T-helper 1 cell treated with Interleukin-12 subunit alpha and Interleukin-12 subunit beta and Interleukin-4 antibody, amounts not matched to agents 30 μg/mL and 1 μg/mL, for 36 hours (primary cell): ENCODE measurements around the gene POLR2H.

Experiments used
- H3K27ac Mint-ChIP-seq: one replicate; pipeline ENCODE4 v1.8.0; 2021; ENCODE audit warnings: mild to moderate bottlenecking, mixed read lengths
- H3K27me3 Mint-ChIP-seq: one replicate; pipeline ENCODE4 v1.8.0; 2021; ENCODE audit warnings: low read depth, mixed read lengths
- H3K36me3 Mint-ChIP-seq: one replicate; pipeline ENCODE4 v1.8.0; 2021; ENCODE audit warnings: low read depth, mixed read lengths
- H3K4me1 Mint-ChIP-seq: one replicate; pipeline ENCODE4 v1.8.0; 2021; ENCODE audit warnings: low read depth, mixed read lengths
- H3K4me3 Mint-ChIP-seq: one replicate; pipeline ENCODE4 v1.8.0; 2021; ENCODE audit warnings: mild to moderate bottlenecking, moderate library complexity, mixed read lengths
- H3K9me3 Mint-ChIP-seq: one replicate; pipeline ENCODE4 v1.8.0; 2021; ENCODE audit warnings: mixed read lengths

POLR2H gene

DNA sequence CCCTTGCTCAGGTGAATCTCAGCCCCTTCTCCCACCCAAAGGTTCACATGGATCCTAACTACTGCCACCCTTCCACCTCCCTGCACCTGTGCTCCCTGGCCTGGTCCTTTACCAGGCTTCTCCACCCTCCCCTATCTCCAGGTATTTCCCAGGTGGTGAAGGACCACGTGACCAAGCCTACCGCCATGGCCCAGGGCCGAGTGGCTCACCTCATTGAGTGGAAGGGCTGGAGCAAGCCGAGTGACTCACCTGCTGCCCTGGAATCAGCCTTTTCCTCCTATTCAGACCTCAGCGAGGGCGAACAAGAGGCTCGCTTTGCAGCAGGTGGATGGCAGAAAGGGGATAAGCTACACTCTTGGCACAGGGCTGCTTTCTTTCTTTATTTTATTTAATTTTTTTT, 19.6 kb upstream of the POLR2H start:
- H3K4me1 Mint-ChIP-seq = peaks cover 16% of the 10 kb centered on the region
- H3K27me3 Mint-ChIP-seq = peaks cover 6% of the 10 kb centered on the region
- H3K27ac Mint-ChIP-seq = no peak overlapping the region
- H3K4me3 Mint-ChIP-seq = no peak overlapping the region
- H3K9me3 Mint-ChIP-seq = no peaks in the 10 kb centered on the region
- peaks cover 5% of the 10 kb centered on the region for H3K36me3 Mint-ChIP-seq

DNA sequence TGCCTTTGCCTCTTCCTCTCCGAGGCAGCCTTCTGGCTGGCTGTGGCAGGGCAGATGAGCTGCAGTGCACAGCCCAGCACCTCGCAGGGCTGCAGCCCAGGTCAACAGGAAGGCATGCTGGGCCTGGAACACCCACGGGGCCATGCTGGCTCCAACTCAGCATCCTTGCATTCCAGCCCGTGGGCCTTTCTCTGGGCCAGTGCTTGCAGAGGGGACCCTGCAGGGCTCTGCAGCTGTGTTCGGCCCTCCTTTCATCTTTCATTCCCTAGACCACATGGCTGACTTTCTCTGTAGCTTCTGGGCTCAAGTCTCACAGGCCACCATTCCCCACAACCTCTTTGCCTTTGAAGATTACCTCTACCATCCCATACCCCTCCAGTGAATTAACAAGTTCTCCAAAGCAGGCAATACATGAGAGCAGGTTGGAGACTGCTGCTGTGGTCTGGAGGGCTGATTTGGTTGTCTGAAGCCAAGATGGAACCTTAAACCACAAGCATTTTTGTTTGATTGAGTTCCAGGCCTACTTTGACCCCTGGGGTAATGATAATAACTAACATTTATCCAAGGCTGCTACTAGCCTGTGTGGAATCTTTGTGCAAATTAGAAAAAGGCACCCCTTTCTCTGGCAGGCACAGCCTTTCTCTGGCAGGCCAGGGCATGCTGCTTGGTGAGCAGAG, 18.2 kb upstream of the POLR2H start:
- Mint-ChIP-seq H3K4me1 (peaks cover 10% of the 10 kb centered on the region), H3K4me3 (no peak overlapping the region), H3K36me3 (no peaks in the 10 kb centered on the region), H3K27ac (no peak overlapping the region), H3K27me3 (no peaks in the 10 kb centered on the region), H3K9me3 (no peaks in the 10 kb centered on the region)

GRCh38 chr3:184344579-184345316, 16.8 kb upstream of the POLR2H start:
- peaks cover 6% of the 10 kb centered on the region for H3K4me1 Mint-ChIP-seq
- no peak overlapping the region for H3K4me3 Mint-ChIP-seq
- no peaks in the 10 kb centered on the region for H3K9me3 Mint-ChIP-seq
- H3K36me3 Mint-ChIP-seq = no peaks in the 10 kb centered on the region
- no peak overlapping the region for H3K27ac Mint-ChIP-seq
- H3K27me3 Mint-ChIP-seq = no peaks in the 10 kb centered on the region

- Mint-ChIP-seq H3K27ac (no peak overlapping the region), H3K4me3 (no peak overlapping the region), H3K36me3 (no peaks in the 10 kb centered on the region), H3K4me1 (peaks cover 5% of the 10 kb centered on the region), H3K9me3 (no peaks in the 10 kb centered on the region), H3K27me3 (no peaks in the 10 kb centered on the region)
Observed at GRCh38 chr3:184345317-184346144, 16.0 kb upstream of the POLR2H start.

DNA sequence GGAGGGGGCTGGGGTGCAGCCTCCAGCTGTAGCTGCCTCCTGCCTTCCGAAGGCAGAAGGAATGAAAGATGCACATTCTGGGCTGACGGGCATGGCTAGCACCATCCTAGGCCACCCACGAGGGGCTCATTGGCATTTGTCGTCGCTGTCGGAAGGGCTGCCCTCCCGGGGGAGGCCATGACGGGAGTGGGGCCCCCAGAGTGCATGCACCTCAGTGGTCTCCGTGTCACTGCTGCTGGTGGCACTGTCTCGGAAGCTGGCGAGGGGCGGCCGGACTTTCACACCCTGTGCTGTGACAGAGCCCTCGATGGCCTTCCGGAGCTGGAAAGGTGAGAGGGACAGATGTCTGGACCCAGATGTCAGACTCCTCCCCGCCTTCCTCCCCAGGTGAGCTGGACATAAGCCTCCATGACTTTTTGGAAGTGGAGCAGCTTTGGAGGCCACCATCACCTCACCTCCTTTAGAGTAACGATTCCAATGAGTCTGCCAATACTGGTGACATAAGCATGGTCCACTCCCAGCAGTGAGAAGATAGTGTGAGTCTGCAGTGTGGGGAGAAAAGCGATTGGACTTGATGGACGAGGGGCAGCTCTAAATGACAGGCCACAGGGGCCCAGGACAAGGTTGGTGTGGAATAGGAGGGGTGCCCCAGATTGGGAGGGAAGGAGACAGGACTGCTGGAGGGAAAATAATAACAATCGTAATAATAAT, 14.9 kb upstream of the POLR2H start:
- no peaks in the 10 kb centered on the region for H3K4me1 Mint-ChIP-seq
- no peaks in the 10 kb centered on the region for H3K9me3 Mint-ChIP-seq
- no peaks in the 10 kb centered on the region for H3K36me3 Mint-ChIP-seq
- no peaks in the 10 kb centered on the region for H3K27me3 Mint-ChIP-seq
- no peak overlapping the region for H3K27ac Mint-ChIP-seq
- H3K4me3 Mint-ChIP-seq = no peak overlapping the region

DNA sequence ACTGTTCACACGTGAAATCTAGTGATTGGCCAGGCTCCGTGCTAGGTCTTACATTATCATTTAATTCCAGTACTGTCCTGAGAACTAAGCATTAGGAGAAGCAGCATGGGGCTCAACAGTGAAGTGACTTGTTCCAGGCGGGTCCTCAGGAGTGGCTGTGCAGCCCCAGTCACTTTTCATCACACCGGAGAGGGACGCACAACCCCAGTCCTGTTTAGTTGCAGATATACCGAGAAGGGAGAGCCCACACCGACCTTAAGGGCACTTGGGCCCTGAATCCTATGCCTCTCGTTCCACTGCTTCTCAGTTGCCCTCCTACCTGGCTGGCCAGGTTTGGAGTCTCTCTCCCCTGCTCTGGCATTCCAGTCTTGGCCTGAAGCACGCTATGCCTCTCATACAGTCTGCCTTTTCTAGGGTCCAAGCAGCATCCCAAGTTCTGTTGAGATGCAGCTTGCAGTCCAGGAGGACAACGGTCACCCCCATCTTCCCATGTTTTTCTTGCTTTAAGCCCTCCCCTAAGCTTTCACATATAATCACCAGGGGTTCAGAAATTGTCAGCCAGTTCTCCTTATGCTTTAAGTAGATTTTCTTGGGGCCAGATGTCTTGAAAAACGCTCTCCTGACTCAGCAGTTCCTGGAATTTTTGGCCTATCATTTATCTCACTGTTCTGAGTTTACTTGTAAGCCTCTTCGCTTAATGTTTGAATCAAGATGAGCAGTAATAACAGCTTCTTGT, 14.0 kb upstream of the POLR2H start:
- no peaks in the 10 kb centered on the region for H3K27me3 Mint-ChIP-seq

DNA sequence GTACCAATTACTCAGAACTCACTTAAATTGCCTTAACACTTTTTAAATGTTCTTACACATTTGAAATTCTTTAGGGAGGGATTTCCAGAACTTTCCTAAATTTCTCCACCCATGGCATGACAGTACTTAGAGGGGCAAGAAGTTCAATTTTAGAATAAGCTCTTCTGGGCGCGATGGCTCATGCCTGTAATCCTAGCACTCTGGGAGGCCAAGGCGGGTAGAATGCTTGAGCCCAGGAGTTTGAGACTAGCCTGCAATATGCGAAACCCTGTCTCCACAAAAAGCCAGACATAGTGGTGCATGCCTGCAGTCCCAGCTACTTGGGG, 13.5 kb upstream of the POLR2H start:
- Mint-ChIP-seq H3K4me3 (no peak overlapping the region), H3K27me3 (no peaks in the 10 kb centered on the region), H3K4me1 (no peaks in the 10 kb centered on the region), H3K27ac (no peak overlapping the region), H3K36me3 (no peaks in the 10 kb centered on the region), H3K9me3 (no peaks in the 10 kb centered on the region)

More for the DNA sequence above, 14.0 kb upstream of the POLR2H start:
- Mint-ChIP-seq H3K36me3 (no peaks in the 10 kb centered on the region), H3K9me3 (no peaks in the 10 kb centered on the region), H3K27ac (no peak overlapping the region), H3K4me1 (no peaks in the 10 kb centered on the region), H3K4me3 (no peak overlapping the region)

GRCh38 chr3:184349563-184350470, 11.7 kb upstream of the POLR2H start:
- Mint-ChIP-seq H3K4me3 (no peak overlapping the region), H3K27ac (no peak overlapping the region), H3K9me3 (no peaks in the 10 kb centered on the region), H3K27me3 (no peaks in the 10 kb centered on the region), H3K36me3 (no peaks in the 10 kb centered on the region), H3K4me1 (no peaks in the 10 kb centered on the region)

- H3K27me3 Mint-ChIP-seq = no peaks in the 10 kb centered on the region
- no peaks in the 10 kb centered on the region for H3K9me3 Mint-ChIP-seq
- H3K36me3 Mint-ChIP-seq = no peaks in the 10 kb centered on the region
- no peaks in the 10 kb centered on the region for H3K4me1 Mint-ChIP-seq
- no peak overlapping the region for H3K27ac Mint-ChIP-seq
- H3K4me3 Mint-ChIP-seq = no peak overlapping the region
Observed at GRCh38 chr3:184350618-184351017, 10.9 kb upstream of the POLR2H start.

DNA sequence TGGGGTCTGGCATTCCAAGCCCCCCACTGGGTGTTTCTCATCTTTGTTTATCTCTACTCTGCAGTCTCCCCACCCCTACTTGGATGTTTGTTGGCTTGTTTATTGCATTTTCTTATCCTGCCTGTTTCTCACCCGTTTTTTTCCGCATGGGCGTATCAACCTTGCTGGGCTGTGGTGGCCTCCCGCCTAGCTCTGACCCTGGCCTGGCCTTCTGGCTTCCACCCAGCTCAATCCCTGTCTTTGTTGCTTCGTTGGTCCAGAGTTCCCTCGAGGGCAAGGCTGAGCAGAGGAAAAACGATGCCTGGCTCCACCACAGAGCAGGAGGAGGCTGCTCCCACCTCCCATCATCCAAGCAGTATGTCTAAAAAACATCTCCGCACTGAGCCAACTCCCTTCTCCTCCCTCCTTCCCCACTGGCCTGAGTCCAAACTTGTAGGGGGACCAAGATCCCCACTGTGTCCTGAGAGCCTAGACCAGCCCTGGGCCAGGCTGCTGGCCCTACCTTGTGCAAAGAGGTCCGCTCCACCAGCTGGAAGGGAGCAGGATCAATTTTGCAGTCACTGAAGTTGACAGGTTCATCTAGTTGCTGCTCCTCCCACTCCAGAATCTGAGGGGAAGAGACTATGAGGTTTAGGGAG, 9.9 kb upstream of the POLR2H start:
- Mint-ChIP-seq H3K9me3 (no peaks in the 10 kb centered on the region), H3K36me3 (no peaks in the 10 kb centered on the region), H3K4me3 (no peak overlapping the region), H3K27ac (no peak overlapping the region), H3K4me1 (no peaks in the 10 kb centered on the region), H3K27me3 (no peaks in the 10 kb centered on the region)

DNA sequence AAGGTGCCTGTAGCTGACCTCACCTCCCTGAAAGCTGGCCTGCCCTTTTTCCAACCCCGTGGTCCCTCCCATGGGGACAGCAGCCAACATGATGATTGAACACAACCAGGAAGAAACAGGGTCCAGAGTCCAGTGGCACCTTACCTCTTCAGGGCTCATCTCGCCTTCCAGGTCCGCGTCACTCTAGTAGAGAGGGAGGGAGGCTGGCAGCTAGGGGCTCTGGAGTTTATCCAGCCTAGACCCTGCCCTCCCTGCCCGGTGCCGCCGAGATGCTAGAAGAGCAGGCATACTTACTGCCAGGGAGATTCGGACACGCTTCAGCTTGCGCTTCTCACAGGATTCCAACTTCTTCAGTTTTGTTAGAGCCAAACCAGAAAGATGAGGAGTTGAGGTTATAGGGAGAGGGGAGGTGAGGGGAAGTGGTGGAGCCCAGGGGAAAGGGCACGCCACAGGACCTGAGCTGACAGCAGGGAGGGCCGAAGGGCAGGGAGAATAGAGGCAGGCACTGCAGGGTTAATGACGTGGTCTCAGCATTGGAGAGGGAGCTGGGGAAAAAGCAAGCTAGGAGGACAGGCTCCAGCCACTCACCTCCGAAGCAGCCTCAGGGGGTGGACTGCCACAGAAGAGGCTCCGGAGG, 9.2 kb upstream of the POLR2H start:
- Mint-ChIP-seq H3K36me3 (no peaks in the 10 kb centered on the region), H3K9me3 (no peaks in the 10 kb centered on the region), H3K27me3 (no peaks in the 10 kb centered on the region), H3K27ac (no peak overlapping the region), H3K4me3 (no peak overlapping the region), H3K4me1 (no peaks in the 10 kb centered on the region)

- H3K9me3 Mint-ChIP-seq = no peaks in the 10 kb centered on the region
- no peak overlapping the region for H3K27ac Mint-ChIP-seq
- no peak overlapping the region for H3K4me3 Mint-ChIP-seq
- no peaks in the 10 kb centered on the region for H3K4me1 Mint-ChIP-seq
- no peaks in the 10 kb centered on the region for H3K27me3 Mint-ChIP-seq
- no peaks in the 10 kb centered on the region for H3K36me3 Mint-ChIP-seq
Observed at GRCh38 chr3:184352897-184353545, 8.5 kb upstream of the POLR2H start.
